ENCODE results near the gene NFIA. TPM values are rescaled to one million over a fixed set of nuclear protein-coding genes. Genes with fewer than 3 reads are reported as not detected.
A peak's percentile ranks its signal among the peaks of the same experiment; 100 is the strongest.

The NFIA gene
- total and polyA plus RNA-seq, 9 of the 15 experiments (the other 6 are each of a cell fraction or from before 2014, with no cell fraction given) = 5.3 to 24.9 (median 9.8) TPM

DNA sequence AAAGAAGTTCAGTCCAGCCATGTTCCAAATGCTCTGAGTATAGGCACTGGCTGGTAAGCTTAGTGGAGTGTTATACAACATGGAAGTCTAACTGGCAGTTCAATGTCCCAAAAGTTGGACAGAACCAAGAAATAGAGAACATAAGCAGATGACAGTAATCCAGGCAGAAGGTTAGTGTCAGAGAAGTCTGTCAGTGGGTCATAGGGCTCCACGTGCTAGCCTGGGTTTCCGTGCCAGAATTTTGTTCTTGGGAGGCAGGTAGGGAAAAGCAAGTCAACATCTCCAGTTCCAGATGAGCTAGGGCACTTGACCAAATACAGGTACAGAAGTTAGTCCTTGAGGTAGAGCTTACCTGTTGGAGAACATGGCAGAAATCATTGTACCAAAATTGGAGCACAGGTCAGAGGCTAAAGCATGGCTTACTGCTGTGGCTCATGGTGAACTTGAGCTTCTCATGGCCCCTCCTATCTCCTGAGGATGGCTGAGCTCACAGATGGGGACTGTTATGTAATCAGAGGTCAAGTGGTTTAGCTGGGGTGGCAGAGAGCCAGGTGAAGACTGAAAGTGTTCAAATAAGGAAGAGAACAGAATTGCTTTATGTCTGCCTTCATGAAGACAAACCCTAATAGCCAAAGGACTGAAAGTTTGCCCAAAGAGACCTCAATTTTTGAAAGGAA, 170.8 kb downstream of the NFIA start (continued):
- TF ChIP-seq, protein P1, sequence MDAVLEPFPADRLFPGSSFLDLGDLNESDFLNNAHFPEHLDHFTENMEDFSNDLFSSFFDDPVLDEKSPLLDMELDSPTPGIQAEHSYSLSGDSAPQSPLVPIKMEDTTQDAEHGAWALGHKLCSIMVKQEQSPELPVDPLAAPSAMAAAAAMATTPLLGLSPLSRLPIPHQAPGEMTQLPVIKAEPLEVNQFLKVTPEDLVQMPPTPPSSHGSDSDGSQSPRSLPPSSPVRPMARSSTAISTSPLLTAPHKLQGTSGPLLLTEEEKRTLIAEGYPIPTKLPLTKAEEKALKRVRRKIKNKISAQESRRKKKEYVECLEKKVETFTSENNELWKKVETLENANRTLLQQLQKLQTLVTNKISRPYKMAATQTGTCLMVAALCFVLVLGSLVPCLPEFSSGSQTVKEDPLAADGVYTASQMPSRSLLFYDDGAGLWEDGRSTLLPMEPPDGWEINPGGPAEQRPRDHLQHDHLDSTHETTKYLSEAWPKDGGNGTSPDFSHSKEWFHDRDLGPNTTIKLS (IDR thresholded peaks at IDR 0.05; ENCODE audit: borderline replicate concordance, low read depth) = peak; percentile 56; the same call in 1 of the 2 replicates
- TF ChIP-seq CBFA2T3 (IDR thresholded peaks at IDR 0.05) = peak; percentile 57
- no peak for TF ChIP-seq ZNF644 (tag; IDR thresholded peaks at IDR 0.05; ENCODE audit: low read depth)
- no peak for TF ChIP-seq ZKSCAN3 (CRISPR knock-in tag; IDR thresholded peaks at IDR 0.05)
- TF ChIP-seq, protein P2, sequence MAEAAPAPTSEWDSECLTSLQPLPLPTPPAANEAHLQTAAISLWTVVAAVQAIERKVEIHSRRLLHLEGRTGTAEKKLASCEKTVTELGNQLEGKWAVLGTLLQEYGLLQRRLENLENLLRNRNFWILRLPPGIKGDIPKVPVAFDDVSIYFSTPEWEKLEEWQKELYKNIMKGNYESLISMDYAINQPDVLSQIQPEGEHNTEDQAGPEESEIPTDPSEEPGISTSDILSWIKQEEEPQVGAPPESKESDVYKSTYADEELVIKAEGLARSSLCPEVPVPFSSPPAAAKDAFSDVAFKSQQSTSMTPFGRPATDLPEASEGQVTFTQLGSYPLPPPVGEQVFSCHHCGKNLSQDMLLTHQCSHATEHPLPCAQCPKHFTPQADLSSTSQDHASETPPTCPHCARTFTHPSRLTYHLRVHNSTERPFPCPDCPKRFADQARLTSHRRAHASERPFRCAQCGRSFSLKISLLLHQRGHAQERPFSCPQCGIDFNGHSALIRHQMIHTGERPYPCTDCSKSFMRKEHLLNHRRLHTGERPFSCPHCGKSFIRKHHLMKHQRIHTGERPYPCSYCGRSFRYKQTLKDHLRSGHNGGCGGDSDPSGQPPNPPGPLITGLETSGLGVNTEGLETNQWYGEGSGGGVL (CRISPR knock-in tag; IDR thresholded peaks at IDR 0.05) = no peak
- TF ChIP-seq HCFC1 (IDR thresholded peaks at IDR 0.05; ENCODE audit: low read depth, low read length) = no peak
- 0 out of 2 replicates have a peak, but pooled peaks have one; percentile 2 for TF ChIP-seq HBP1 (CRISPR knock-in tag; IDR thresholded peaks at IDR 0.05)
- peak in 1 of 2 experiments; percentile 94; a peak in 2 of 4 replicates for TF ChIP-seq RCOR1 (IDR thresholded peaks at IDR 0.05; ENCODE audit: borderline replicate concordance in 1 of 2, low read depth in 2 of 2, low read length in 2 of 2)
- peak; percentile 45; the same call in 1 of the 2 replicates for TF ChIP-seq SPI1 (IDR thresholded peaks at IDR 0.05; ENCODE audit: borderline replicate concordance, low read depth, low read length)
- TF ChIP-seq L3MBTL2 (IDR thresholded peaks at IDR 0.05) = peak; percentile 92
- TF ChIP-seq KAT2B (IDR thresholded peaks at IDR 0.05; ENCODE audit: low read depth, low read length) = no peak
- no peak for TF ChIP-seq PRPF4 (IDR thresholded peaks at IDR 0.05; ENCODE audit: insufficient read depth, low read depth, low read length, poor library complexity, severe bottlenecking)
- TF ChIP-seq NR4A1 (CRISPR knock-in tag; IDR thresholded peaks at IDR 0.05) = no peak
- TF ChIP-seq NR4A1 (tag; IDR thresholded peaks at IDR 0.05) = peak; percentile 93
- peak; percentile 62; the same call in 1 of the 2 replicates for TF ChIP-seq ESRRA (IDR thresholded peaks at IDR 0.05; ENCODE audit: borderline replicate concordance, low read depth)
- TF ChIP-seq ZNF507 (tag; conservative IDR thresholded peaks at IDR 0.05) = no peak
- TF ChIP-seq HIVEP1 (CRISPR knock-in tag; IDR thresholded peaks at IDR 0.05) = no peak
- TF ChIP-seq HNRNPL (IDR thresholded peaks at IDR 0.05; ENCODE audit: low read depth, low read length) = no peak
- peak; percentile 89 for TF ChIP-seq ATF7 (IDR thresholded peaks at IDR 0.05)
- TF ChIP-seq HDAC8 (tag; IDR thresholded peaks at IDR 0.05) = peak; percentile 76; the same call in 1 of the 2 replicates
- no peak for TF ChIP-seq ZNF324 (CRISPR knock-in tag; IDR thresholded peaks at IDR 0.05)
- TF ChIP-seq THAP7 (CRISPR knock-in tag; IDR thresholded peaks at IDR 0.05) = no peak
- TF ChIP-seq SIX5 (IDR thresholded peaks at IDR 0.05; ENCODE audit: borderline replicate concordance in 1 of 2, insufficient read depth in 1 of 2, low read depth in 1 of 2, low read length in 2 of 2) = no peak
